Breast epithelium (tissue), 4 donors: ENCODE results near the gene RCE1. TPM values are rescaled to one million over a fixed set of nuclear protein-coding genes. Genes with fewer than 3 reads are reported as not detected.

ENCODE experiments used
- DNase-seq, 2 donors: peaks; one replicate each; pipeline ENCODE4 v3.0.0-alpha.2; 2019; ENCODE audit warnings: low spot score in 2 of 2
- H3K27ac ChIP-seq, 2 donors: fragments of 200-600 bp; sonication (generic) in 1 of 2; one replicate each; pipeline ENCODE4 v1.5.1; 2016 to 2019; ENCODE audit warnings: mild to moderate bottlenecking in 1 of 2
- H3K27me3 ChIP-seq, 2 donors: fragments of 200-600 bp; sonication (generic) in 1 of 2; one replicate each; pipeline versions ENCODE4 v1.5.1 to v1.6.0; 2017 to 2019; ENCODE audit warnings: control low read depth in 1 of 2, mild to moderate bottlenecking in 1 of 2
- H3K36me3 ChIP-seq: fragments of 200-600 bp; one replicate; pipeline ENCODE4 v1.5.1; 2019
- H3K4me1 ChIP-seq, 2 donors: fragments of 200-600 bp; sonication (generic); one replicate each; pipeline ENCODE4 v1.5.1; 2016 to 2019; ENCODE audit warnings: control low read depth in 1 of 2
- H3K4me3 ChIP-seq, 3 donors: fragments of 200-600 bp; sonication (generic); 1 replicate in 2 of 3; 2 replicates in 1 of 3; pipeline ENCODE4 v1.5.1; 2016 to 2019; ENCODE audit warnings: mild to moderate bottlenecking in 3 of 3, moderate library complexity in 2 of 3
- H3K9me3 ChIP-seq, 2 donors: fragments of 200-600 bp; sonication (generic) in 1 of 2; one replicate each; pipeline ENCODE4 v1.5.1; 2016 to 2019; ENCODE audit warnings: control low read depth in 1 of 2
- POLR2A ChIP-seq: fragments of 450-650 bp; IDR thresholded peaks from one replicate; pipeline ENCODE4 v1.6.1; 2016; ENCODE audit warnings: antibody characterized with exemption, mild to moderate bottlenecking, moderate library complexity
- POLR2AphosphoS5 ChIP-seq, 3 donors: sonication (generic); formaldehyde crosslinking; IDR thresholded peaks; one replicate each; pipeline ENCODE4 v1.6.1; 2017; ENCODE audit warnings: antibody characterized with exemption in 3 of 3
- intact Hi-C: fragments of 100-400 bp; cut with DNase I; formaldehyde crosslinking; loops from one replicate; pipeline ENCODE4 v1.15.1; 2023; ENCODE audit warnings: low total_unique reads
- total RNA-seq, 3 donors: library from RNA; depleted of rRNA; stranded (reverse); fragments of >200 nt; gene quantifications; one replicate each; pipeline ENCODE4 v1.1.0, GENCODE V29; 2016
- TF ChIP-seq, protein P1 (sequence below), 3 donors: fragments of 450-650 bp; IDR thresholded peaks; one replicate each; pipeline ENCODE4 v1.5.1; 2016 to 2017; ENCODE audit warnings: antibody characterized with exemption in 3 of 3, mild to moderate bottlenecking in 3 of 3, moderate library complexity in 3 of 3

The RCE1 gene
- total RNA-seq, 3 donors from 2014 or later, result 10.7 to 23.9 (median 21.5) TPM

GRCh38 chr11:66857927-66858185 lies 14.6 kb downstream of the RCE1 start:
- TF ChIP-seq, protein P1, sequence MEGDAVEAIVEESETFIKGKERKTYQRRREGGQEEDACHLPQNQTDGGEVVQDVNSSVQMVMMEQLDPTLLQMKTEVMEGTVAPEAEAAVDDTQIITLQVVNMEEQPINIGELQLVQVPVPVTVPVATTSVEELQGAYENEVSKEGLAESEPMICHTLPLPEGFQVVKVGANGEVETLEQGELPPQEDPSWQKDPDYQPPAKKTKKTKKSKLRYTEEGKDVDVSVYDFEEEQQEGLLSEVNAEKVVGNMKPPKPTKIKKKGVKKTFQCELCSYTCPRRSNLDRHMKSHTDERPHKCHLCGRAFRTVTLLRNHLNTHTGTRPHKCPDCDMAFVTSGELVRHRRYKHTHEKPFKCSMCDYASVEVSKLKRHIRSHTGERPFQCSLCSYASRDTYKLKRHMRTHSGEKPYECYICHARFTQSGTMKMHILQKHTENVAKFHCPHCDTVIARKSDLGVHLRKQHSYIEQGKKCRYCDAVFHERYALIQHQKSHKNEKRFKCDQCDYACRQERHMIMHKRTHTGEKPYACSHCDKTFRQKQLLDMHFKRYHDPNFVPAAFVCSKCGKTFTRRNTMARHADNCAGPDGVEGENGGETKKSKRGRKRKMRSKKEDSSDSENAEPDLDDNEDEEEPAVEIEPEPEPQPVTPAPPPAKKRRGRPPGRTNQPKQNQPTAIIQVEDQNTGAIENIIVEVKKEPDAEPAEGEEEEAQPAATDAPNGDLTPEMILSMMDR (IDR thresholded peaks at IDR 0.05), result no peak
- TF ChIP-seq POLR2AphosphoS5 (IDR thresholded peaks at IDR 0.05) (no peak), POLR2A (no peak)
- intact Hi-C loops, result no loop called here
- Histone ChIP-seq H3K27ac (peak overlapping the region in 1 of 2 donors; percentile 82), H3K4me3 (peak overlapping the region in 2 of 3 donors; percentile 60 to 79), H3K9me3 (no peaks in the 10 kb centered on the region), H3K36me3 (no peaks in the 10 kb centered on the region), H3K4me1 (peaks cover 0 to 11% of the 10 kb centered on the region in 2 donors), H3K27me3 (no peaks in the 10 kb centered on the region)
- DNase-seq, result no peak

DNA sequence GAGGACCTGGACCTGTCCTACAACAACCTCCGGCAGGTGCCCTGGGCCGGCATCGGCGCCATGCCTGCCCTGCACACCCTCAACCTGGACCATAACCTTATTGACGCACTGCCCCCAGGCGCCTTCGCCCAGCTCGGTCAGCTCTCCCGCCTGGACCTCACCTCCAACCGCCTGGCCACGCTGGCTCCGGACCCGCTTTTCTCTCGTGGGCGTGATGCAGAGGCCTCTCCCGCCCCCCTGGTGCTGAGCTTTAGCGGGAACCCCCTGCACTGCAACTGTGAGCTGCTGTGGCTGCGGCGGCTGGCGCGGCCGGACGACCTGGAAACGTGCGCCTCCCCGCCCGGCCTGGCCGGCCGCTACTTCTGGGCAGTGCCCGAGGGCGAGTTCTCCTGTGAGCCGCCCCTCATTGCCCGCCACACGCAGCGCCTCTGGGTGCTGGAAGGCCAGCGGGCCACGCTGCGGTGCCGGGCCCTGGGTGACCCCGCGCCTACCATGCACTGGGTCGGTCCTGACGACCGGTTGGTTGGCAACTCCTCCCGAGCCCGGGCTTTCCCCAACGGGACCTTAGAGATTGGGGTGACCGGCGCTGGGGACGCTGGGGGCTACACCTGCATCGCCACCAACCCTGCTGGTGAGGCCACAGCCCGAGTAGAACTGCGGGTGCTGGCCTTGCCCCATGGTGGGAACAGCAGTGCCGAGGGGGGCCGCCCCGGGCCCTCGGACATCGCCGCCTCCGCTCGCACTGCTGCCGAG lies 15.1 kb downstream of the RCE1 start:
- H3K4me3 ChIP-seq, result peak overlapping the region in 1 of 3 donors; percentile 60
- no peaks in the 10 kb centered on the region for H3K27me3 ChIP-seq
- peaks cover 0 to 11% of the 10 kb centered on the region in 2 donors for H3K4me1 ChIP-seq
- no peaks in the 10 kb centered on the region for H3K36me3 ChIP-seq
- TF ChIP-seq, protein P1 (IDR thresholded peaks at IDR 0.05), result no peak
- TF ChIP-seq POLR2AphosphoS5 (IDR thresholded peaks at IDR 0.05) (no peak), POLR2A (no peak)
- H3K9me3 ChIP-seq, result no peaks in the 10 kb centered on the region
- no peak for DNase-seq
- H3K27ac ChIP-seq, result no peak overlapping the region
- intact Hi-C loops, result no loop called here

DNA sequence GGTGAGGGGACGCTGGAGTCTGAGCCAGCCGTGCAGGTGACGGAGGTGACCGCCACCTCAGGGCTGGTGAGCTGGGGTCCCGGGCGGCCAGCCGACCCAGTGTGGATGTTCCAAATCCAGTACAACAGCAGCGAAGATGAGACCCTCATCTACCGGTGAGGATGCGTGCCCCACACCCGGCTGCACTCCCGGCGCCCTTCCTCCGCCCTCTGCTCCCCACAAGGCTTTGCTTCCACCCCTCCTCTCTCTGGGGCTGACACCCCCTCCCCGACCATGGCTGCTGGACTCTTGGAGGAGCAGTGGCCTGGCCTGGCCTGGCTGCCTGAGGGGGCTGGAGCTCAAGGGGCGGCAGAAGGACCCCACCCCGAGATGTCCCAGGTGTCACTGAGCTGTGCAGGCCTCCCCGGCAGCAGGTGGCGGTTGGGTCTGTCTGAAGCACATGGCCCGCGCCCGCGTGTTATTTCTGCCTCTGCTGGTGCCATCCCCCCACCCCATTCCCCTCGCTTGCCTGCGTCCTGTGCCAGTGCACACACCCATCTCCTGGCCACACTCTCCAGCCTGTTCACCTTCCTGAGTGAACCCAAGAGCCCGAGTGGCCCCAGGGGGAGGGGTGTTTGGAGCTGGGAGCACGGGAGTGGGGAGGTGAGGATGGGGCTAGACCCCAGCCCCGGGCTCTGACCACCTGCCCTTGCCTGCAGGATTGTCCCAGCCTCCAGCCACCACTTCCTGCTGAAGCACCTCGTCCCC lies 15.9 kb downstream of the RCE1 start:
- intact Hi-C loops, result no loop called here
- no peak overlapping the region for H3K4me3 ChIP-seq
- H3K27ac ChIP-seq, result no peak overlapping the region
- peaks cover 0 to 11% of the 10 kb centered on the region in 2 donors for H3K4me1 ChIP-seq
- no peaks in the 10 kb centered on the region for H3K36me3 ChIP-seq
- TF ChIP-seq, protein P1 (IDR thresholded peaks at IDR 0.05), result no peak
- TF ChIP-seq POLR2AphosphoS5 (IDR thresholded peaks at IDR 0.05) (no peak), POLR2A (no peak)
- H3K9me3 ChIP-seq, result no peaks in the 10 kb centered on the region
- DNase-seq, result no peak
- no peaks in the 10 kb centered on the region for H3K27me3 ChIP-seq

DNA sequence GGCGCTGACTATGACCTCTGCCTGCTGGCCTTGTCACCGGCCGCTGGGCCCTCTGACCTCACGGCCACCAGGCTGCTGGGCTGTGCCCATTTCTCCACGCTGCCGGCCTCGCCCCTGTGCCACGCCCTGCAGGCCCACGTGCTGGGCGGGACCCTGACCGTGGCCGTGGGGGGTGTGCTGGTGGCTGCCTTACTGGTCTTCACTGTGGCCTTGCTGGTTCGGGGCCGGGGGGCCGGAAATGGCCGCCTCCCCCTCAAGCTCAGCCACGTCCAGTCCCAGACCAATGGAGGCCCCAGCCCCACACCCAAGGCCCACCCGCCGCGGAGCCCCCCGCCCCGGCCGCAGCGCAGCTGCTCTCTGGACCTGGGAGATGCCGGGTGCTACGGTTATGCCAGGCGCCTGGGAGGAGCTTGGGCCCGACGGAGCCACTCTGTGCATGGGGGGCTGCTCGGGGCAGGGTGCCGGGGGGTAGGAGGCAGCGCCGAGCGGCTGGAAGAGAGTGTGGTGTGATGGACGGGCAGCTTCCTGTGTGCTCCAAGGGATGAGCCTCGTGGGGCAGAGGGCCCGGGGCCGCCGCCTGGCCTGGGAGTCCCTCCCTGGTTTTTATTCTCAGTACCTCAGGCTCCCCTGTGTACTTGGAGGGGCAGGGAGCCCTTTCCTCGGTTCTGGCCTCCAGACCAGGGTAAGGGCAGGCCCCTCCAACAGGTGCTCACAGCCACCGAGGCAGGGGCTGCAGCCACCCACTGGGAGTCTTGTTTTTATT lies 16.6 kb downstream of the RCE1 start:
- H3K4me3 ChIP-seq, result no peak overlapping the region
- peaks cover 0 to 11% of the 10 kb centered on the region in 2 donors for H3K4me1 ChIP-seq
- DNase-seq, result no peak
- no peak overlapping the region for H3K27ac ChIP-seq
- H3K9me3 ChIP-seq, result no peaks in the 10 kb centered on the region
- H3K27me3 ChIP-seq, result no peaks in the 10 kb centered on the region
- no peak for TF ChIP-seq POLR2AphosphoS5 (IDR thresholded peaks at IDR 0.05)
- no peak for TF ChIP-seq POLR2A
- TF ChIP-seq, protein P1 (IDR thresholded peaks at IDR 0.05), result no peak
- intact Hi-C loops, result no loop called here
- H3K36me3 ChIP-seq, result no peaks in the 10 kb centered on the region
